SK-N-SH treated with all-trans-retinoic acid at 6 μM for 48 hours (cell line): ENCODE measurements around the gene KLHL29.
A peak's percentile ranks its signal among the peaks of the same experiment; 100 is the strongest.

Experiments used
- ARNTL ChIP-seq: fragments of 450-650 bp; formaldehyde crosslinking; IDR thresholded peaks from 2 replicates; pipeline ENCODE4 v1.5.0; 2020; ENCODE audit warnings: low read depth, mild to moderate bottlenecking, moderate library complexity, borderline replicate concordance
- GLIS3 ChIP-seq: fragments of 250-450 bp; sonication (Bioruptor Pico); IDR thresholded peaks from 2 replicates; pipeline ENCODE4 v1.5.0; 2020; ENCODE audit warnings: mild to moderate bottlenecking, moderate library complexity

GRCh38 chr2:23698721-23699579, 314.0 kb downstream of the KLHL29 start:
- no peak for TF ChIP-seq ARNTL (CRISPR knock-in tag)
- peak; percentile 92 for TF ChIP-seq GLIS3
